COLO668 (cell line): ENCODE data around the gene ANXA5.

Source experiments
- DNase-seq: peaks from one replicate; lab custom pipeline; 2025; ENCODE audit not compliant: unreplicated experiment; lab: John Stamatoyannopoulos, UW

Gene ANXA5

DNA sequence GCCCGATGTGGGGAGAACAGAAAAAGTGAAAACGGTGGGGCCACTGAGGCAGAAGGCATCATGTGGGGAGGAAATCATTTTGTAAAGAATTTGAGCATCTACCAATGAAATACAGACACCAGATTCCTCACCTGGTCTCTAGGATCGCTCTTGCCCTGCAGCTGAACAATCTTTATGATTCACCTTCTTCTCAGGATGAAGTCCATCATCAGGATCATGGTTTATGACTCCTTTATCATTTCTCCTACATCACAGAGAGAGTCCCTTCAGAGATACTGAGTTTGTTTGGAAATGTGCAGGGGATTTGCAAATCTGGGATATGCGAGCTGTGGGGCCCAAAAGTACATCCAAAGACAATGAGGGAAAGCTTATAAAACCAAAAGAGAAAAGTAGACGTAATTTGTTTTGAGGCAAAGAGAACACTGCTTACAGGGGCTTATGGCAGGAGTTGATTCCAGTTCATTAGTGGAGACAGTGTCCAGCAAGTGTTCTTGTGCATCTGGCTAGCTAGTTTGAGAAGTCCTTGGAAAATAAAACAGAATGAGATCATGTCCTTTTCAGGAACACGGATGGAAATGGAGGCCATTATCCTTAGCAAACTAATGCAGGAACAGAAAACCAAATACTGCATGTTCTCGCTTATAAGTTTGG, 15.3 kb upstream of the ANXA5 start:
- no peak for DNase-seq

- DNase-seq: peak; percentile 38
These were observed 14.7 kb upstream of the ANXA5 start for GRCh38 chr4:121711263-121712000.

GRCh38 chr4:121709766-121710405, 13.1 kb upstream of the ANXA5 start:
- no peak for DNase-seq

GRCh38 chr4:121707344-121707743, 10.6 kb upstream of the ANXA5 start:
- no peak for DNase-seq

DNA sequence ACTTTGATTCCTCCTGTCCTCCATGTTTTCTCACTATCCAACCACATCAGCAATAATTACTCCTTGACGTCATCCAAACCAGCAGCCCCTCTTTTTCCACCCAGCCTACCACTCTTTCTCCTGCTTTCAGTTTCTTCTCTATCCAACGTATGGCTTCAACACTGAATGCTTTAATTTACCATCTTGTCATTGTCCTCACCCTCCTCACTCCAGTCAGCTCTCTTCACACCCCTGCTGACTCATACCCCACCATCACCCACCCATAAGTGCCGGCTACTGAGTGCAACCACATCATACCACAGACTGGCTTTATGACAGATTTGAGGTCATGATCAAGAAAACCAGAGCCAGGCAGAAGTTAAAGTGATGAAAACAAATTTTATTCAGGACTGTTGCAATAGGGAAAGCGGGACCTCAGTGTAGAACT, 9.8 kb upstream of the ANXA5 start:
- DNase-seq: no peak

DNA sequence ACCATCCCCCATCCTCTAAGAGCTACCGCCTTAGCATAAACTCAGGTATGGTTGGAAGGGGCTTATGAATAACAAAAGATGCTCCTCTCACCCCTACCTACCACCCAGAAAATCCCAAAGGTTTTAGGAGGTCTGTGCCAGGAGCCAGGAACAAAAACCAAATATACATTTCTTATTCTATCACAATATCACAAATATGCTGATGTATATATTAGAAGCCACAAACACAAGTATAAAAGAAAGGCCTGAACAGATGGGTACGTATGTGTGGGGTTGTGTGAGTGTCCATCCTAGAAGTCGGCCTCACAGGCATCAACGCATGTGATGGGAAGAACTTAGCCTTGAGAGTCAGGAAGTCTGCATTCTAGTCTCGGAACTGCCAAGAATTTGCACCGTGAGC, 8.7 kb upstream of the ANXA5 start:
- DNase-seq: no peak

DNA sequence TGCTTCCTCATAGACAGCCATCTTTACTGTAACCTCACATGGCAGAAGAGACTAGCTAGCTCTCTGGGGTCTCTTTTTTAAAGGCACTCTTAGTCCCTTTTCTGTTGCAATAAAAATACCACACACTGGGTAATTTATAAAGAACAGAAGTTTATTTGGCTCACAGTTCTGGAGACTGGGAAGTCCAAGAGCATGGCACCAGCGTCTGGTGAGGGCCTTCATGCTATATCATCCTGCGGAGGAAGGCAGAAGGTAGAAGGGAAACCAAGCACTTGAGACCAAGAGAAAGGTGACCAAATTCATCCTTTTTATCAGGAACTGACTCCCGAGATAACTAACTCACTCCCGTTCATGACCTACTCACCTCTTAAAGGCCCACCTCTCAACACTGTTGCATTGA, 5.4 kb upstream of the ANXA5 start:
- DNase-seq: no peak

- no peak for DNase-seq
These were observed 4.5 kb upstream of the ANXA5 start for GRCh38 chr4:121701263-121701662.

DNA sequence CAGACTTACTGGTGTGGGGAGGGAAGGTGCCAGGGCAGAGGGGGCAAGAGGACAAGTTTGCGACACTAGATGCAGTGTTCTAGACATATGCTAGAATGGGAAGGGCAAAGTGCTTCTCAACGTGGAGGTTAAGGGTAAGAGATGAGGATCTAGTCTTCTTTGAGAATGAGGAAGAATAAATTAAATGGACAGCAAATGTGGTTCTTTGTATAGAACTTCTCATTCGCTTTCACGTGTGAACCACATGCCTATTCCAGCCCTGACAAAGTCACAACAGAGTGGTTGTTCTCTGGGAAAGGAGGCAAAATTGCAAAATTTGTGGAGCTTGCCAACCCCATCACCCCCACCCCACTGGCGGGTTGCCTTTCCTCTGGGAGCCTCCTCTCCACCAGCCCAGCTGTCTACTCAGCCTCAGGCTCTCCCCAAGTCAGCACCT, 1.5 kb upstream of the ANXA5 start:
- DNase-seq: no peak

GRCh38 chr4:121697564-121697963, 784 bp upstream of the ANXA5 start:
- DNase-seq: no peak

DNA sequence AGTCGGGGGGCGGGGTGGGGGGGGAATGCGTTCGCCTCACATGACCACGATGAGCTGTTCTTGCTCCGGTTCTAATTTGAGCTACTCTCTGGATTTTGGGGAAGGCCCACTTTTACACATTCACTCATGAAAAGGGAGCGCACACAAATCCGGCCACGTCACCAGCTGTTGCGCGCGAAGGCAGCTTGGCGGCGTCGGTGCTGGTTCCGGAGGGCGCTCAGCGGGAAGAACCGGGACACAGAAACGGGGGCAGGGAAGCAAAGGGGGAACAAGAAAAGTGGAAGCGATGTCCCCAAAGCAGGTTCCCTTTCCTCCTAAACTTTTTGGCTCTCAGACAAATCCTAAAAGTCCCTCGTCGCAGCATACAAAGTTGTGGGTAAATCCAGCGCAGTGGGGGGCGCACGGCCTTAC, 605 bp downstream of the ANXA5 start:
- DNase-seq: peak; percentile 44

DNA sequence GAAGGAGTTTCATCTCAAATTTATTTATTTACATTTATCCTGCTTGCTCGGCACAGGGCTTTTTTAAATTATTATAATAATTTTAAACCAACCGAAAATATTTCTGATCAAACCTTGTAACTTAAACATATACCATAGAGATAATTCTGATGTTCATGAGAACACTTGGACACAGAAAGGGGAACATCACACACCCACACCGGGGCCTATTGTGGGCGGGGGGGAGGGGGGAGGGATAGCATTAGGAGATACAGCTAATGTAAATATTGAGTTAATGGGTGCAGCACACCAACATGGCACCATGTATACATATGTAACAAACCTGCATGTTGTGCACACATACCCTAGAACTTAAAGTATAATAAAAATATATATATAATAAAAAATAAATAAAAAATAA, 2.9 kb downstream of the ANXA5 start:
- DNase-seq: no peak

- no peak for DNase-seq
These were observed 3.3 kb downstream of the ANXA5 start for GRCh38 chr4:121693450-121693849.

GRCh38 chr4:121692261-121692660, 4.5 kb downstream of the ANXA5 start:
- no peak for DNase-seq

DNA sequence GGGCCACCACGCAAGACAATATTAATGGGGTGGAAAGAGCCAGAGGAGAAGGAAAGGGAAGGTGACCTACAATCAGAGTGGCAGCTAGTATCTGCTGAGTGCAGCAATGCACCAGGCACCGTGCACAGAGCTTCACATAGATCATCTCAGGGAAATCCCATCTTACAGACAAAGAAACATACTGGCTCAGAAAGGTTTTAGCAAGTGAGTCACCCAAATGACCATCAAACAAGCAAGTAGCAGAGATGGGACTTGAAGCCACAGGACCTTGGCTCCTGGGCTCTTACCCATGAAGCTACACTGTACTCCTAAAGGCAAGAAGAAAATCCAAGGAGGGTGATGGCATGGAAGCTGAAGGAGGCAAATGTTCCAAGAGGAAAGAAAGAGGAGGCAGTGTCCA, 6.8 kb downstream of the ANXA5 start:
- DNase-seq: no peak

DNA sequence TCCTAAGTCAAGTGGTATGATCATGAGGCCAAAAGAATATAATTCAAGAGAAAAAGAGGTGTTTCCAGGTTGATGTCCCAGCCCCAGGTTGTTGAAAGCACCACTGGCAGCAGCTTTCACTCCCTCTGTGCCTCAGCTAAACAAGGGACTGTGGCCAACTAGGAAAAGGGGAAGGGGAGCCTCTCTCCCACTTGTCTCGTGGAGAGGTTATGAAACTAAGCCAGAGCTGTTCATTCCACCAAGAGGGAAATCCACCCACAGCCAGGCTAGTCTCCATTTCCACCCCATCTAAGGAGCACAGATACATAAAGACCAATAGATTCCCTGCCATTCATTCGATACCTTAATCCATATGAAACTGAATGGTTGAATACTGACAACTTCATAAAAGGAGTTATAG, 8.1 kb downstream of the ANXA5 start:
- DNase-seq: no peak

GRCh38 chr4:121688261-121688660, 8.5 kb downstream of the ANXA5 start:
- DNase-seq: no peak

DNA sequence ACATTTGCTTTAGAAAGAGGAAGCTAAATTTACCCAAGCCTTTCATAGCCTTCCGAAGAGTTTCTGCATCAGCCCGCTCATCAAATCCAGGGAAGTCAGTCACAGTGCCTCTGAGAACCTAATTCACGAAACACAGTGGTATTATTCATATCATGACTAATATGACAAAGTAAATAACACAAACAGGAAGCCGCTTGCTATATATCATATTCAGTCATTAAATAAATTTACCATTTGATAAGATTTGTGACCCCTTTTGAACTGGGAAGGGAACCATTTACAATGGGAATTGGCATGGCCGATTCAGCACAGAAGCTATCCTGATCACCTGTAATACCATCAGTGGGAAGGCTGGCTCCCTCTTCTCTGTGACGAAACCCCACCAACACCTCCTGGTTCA, 10.5 kb downstream of the ANXA5 start:
- no peak for DNase-seq

- no peak for DNase-seq
These were observed 11.5 kb downstream of the ANXA5 start for GRCh38 chr4:121685257-121685656.

- DNase-seq: no peak
These were observed 12.2 kb downstream of the ANXA5 start for GRCh38 chr4:121684561-121684960.

GRCh38 chr4:121684016-121684415, 12.8 kb downstream of the ANXA5 start:
- no peak for DNase-seq

DNA sequence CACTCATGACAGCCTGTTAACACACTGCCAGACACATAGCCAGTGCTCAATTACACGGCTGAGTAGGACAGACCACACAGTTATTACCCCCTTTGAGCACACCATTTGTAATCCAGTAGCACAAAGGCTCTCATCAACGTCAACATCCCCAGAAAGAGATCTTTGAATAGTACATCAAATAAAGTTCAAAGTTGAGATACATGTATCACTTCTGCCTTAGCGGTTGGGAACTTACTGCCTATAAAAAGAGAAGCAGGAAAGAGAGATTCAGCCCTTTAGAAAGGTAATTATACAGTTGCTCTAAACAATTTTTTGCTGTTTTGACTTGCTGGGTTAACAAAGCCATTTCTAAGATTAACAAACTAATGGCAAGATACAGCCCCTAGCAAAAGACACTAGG, 16.2 kb downstream of the ANXA5 start:
- no peak for DNase-seq
